ENCODE results near the gene CEP57L1.

Gene CEP57L1

GRCh38 chr6:109091314-109092024, 3.8 kb upstream of the CEP57L1 start:
- in situ Hi-C loops (cut with MboI; ENCODE audit: low pct_unique_long_range_greater_than_20kb, low sequenced_read_pairs, unreplicated experiment) = no loop called here
- no peak for DNase-seq (ENCODE audit: low spot score)
- TF ChIP-seq CTCF (IDR thresholded peaks at IDR 0.05; ENCODE audit: extremely low read depth, insufficient read depth, missing control alignments) = no peak

- no peak for TF ChIP-seq CTCF (IDR thresholded peaks at IDR 0.05; ENCODE audit: extremely low read depth, insufficient read depth, missing control alignments)
- in situ Hi-C loops (cut with MboI; ENCODE audit: low pct_unique_long_range_greater_than_20kb, low sequenced_read_pairs, unreplicated experiment) = no loop called here
- no peak for DNase-seq (ENCODE audit: low spot score)
Measured at GRCh38 chr6:109092074-109092473, 3.2 kb upstream of the CEP57L1 start.

GRCh38 chr6:109093732-109094415, 1.4 kb upstream of the CEP57L1 start:
- in situ Hi-C loops (cut with MboI; ENCODE audit: low pct_unique_long_range_greater_than_20kb, low sequenced_read_pairs, unreplicated experiment) = no loop called here
- peak; percentile 20 for DNase-seq (ENCODE audit: low spot score)
- no peak for TF ChIP-seq CTCF (IDR thresholded peaks at IDR 0.05; ENCODE audit: extremely low read depth, insufficient read depth, missing control alignments)

- in situ Hi-C loops (cut with MboI; ENCODE audit: low pct_unique_long_range_greater_than_20kb, low sequenced_read_pairs, unreplicated experiment) = no loop called here
- peak; percentile 94 for DNase-seq (ENCODE audit: low spot score)
- peak; percentile 21 for TF ChIP-seq CTCF (IDR thresholded peaks at IDR 0.05; ENCODE audit: extremely low read depth, insufficient read depth, missing control alignments)
Measured at GRCh38 chr6:109094416-109095035, 781 bp upstream of the CEP57L1 start, which contains the start of gene SESN1. Gene SESN1 (minus strand): TSS chr6:109094846. CDS start chr6:109094073, 773 bp downstream.

- no peak for TF ChIP-seq CTCF (IDR thresholded peaks at IDR 0.05; ENCODE audit: extremely low read depth, insufficient read depth, missing control alignments)
- DNase-seq (ENCODE audit: low spot score) = no peak
- in situ Hi-C loops (cut with MboI; ENCODE audit: low pct_unique_long_range_greater_than_20kb, low sequenced_read_pairs, unreplicated experiment) = no loop called here
Measured at GRCh38 chr6:109095835-109096084, 453 bp downstream of the CEP57L1 start.

GRCh38 chr6:109096208-109096607, 901 bp downstream of the CEP57L1 start:
- no peak for DNase-seq (ENCODE audit: low spot score)
- in situ Hi-C loops (cut with MboI; ENCODE audit: low pct_unique_long_range_greater_than_20kb, low sequenced_read_pairs, unreplicated experiment) = no loop called here
- no peak for TF ChIP-seq CTCF (IDR thresholded peaks at IDR 0.05; ENCODE audit: extremely low read depth, insufficient read depth, missing control alignments)

Measured in GM13977 (cell line).